Fibroblast of mammary gland (primary cell): ENCODE data around the gene CA7.
"Not testable (repeated sequence)": the region's sequence is repeated elsewhere in the genome, so short reads cannot be mapped to it uniquely, and the experiment has no call there.

Experiments used
- DNase-seq: peaks from one replicate; pipeline ENCODE4 v3.0.0-alpha.2; 2010; ENCODE audit warnings: low read depth
- H3K4me3 ChIP-seq: 2 replicates; pipeline ENCODE4 v1.5.1; 2011; ENCODE audit warnings: low read depth, mild to moderate bottlenecking, low read length, moderate library complexity; ENCODE audit not compliant: control insufficient read depth
- CTCF ChIP-seq: conservative IDR thresholded peaks from 2 replicates; pipeline ENCODE4 v1.5.1; 2011; ENCODE audit warnings: low read depth, low read length, inconsistent platforms; ENCODE audit not compliant: control insufficient read depth, insufficient read depth

The CA7 gene

GRCh38 chr16:66869424-66869823 lies 25.2 kb downstream of the CA7 start:
- TF ChIP-seq CTCF, result no peak
- H3K4me3 ChIP-seq, result no peak overlapping the region
- DNase-seq, result no peak

GRCh38 chr16:66871363-66871762 lies 27.1 kb downstream of the CA7 start:
- H3K4me3 ChIP-seq, DNase-seq: not testable (repeated sequence)

- no peak overlapping the region for H3K4me3 ChIP-seq
- no peak for TF ChIP-seq CTCF
- DNase-seq, result no peak
These were observed 27.6 kb downstream of the CA7 start for GRCh38 chr16:66871840-66872239.

GRCh38 chr16:66872559-66872942 lies 28.3 kb downstream of the CA7 start:
- no peak for TF ChIP-seq CTCF
- DNase-seq, result peak; percentile 18
- peak overlapping the region; percentile 55 for H3K4me3 ChIP-seq

GRCh38 chr16:66872943-66873684 lies 28.9 kb downstream of the CA7 start:
- DNase-seq, result peak; percentile 100
- peak overlapping the region; percentile 55 for H3K4me3 ChIP-seq
- TF ChIP-seq CTCF, result peak; percentile 71

- no peak for DNase-seq
- H3K4me3 ChIP-seq, result no peak overlapping the region
- TF ChIP-seq CTCF, result no peak
These were observed 29.5 kb downstream of the CA7 start for GRCh38 chr16:66873685-66874055.

- DNase-seq, result peak; percentile 34
- no peak for TF ChIP-seq CTCF
- H3K4me3 ChIP-seq, result no peak overlapping the region
These were observed 30.0 kb downstream of the CA7 start for GRCh38 chr16:66874079-66874775.
